Measurements from ENCODE around the gene ELOVL6. TPM values are rescaled to one million over a fixed set of nuclear protein-coding genes. Genes with fewer than 3 reads are reported as not detected.
A peak's percentile ranks its signal among the peaks of the same experiment; 100 is the strongest.

The ELOVL6 gene
- total and polyA plus RNA-seq, 2 of the 4 experiments (the other 2 are of a cell fraction) = 17.9 to 19.0 TPM

DNA sequence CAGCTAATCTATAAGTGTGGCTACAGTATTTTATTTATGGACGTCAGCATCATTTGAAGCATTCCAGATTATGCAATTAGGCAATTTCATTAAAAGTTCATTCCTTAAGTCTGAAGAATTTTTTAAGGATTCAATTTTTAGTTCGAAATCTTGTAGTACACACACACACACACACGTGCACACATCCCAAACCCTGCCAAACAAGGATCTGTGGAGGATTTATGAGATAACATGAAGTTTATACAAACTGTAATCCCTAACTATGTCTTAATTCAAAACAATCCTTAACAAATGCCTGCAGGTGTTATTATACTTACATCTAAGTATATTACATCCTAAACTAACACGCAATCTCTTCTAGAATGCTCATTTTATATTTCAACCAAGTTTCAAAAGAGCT lies 105.8 kb downstream of the ELOVL6 start:
- dilution Hi-C loops (cut with HindIII; ENCODE audit: low sequenced_read_pairs, unreplicated experiment) (no loop called here), intact Hi-C loops (cut with micrococcal nuclease) (no loop called here), in situ Hi-C loops (cut with MboI; ENCODE audit: low sequenced_read_pairs) (no loop called here)
- Histone ChIP-seq H3K9ac (ENCODE audit: low read depth, low read length) (no peak overlapping the region), H2BK120ac (ENCODE audit: low read depth, low read length) (no peak overlapping the region), H4K8ac (ENCODE audit: low read depth in 2 of 2, low read length in 2 of 2) (no peak overlapping the region), H3K4me1 (ENCODE audit: control insufficient read depth, insufficient read depth, low read length) (peaks cover 5% of the 10 kb centered on the region; the same call in 1 of the 2 replicates), H3K4me2 (ENCODE audit: low read depth, low read length) (no peak overlapping the region), H3K4ac (ENCODE audit: low read depth, low read length) (no peak overlapping the region), H3K23ac (ENCODE audit: low read depth, low read length) (no peak overlapping the region), H3K4me3 (ENCODE audit: insufficient read depth, low read depth, low read length) (no peak overlapping the region), H3K36me3 (ENCODE audit: control insufficient read depth, insufficient read depth, low read length) (no peaks in the 10 kb centered on the region), H4K5ac (ENCODE audit: low read depth, low read length) (no peak overlapping the region), H3K79me1 (ENCODE audit: low read depth in 1 of 2, low read length in 2 of 2) (peaks cover 0 to 7% of the 10 kb centered on the region in 2 experiments; a peak in 2 of 4 replicates), H4K91ac (ENCODE audit: insufficient read depth, low read depth, low read length) (no peak overlapping the region), H3K9me3 (ENCODE audit: control insufficient read depth, insufficient read depth, low read length) (no peaks in the 10 kb centered on the region), H2AK9ac (replicated peaks; ENCODE audit: low read depth, low read length, poor library complexity) (no peak overlapping the region), H3K14ac (replicated peaks; ENCODE audit: low read depth, low read length) (no peak overlapping the region), H3K27ac (ENCODE audit: insufficient read depth, low read length) (no peak overlapping the region), H4K20me1 (ENCODE audit: insufficient read depth, low read length) (no peaks in the 10 kb centered on the region), H2BK15ac (ENCODE audit: low read depth, low read length) (no peak overlapping the region), H2AK5ac (ENCODE audit: low read depth, low read length) (no peak overlapping the region), H3K9me1 (ENCODE audit: insufficient read depth, low read length) (peaks cover 3% of the 10 kb centered on the region; the same call in 1 of the 2 replicates), H2AFZ (replicated peaks; ENCODE audit: low read length, poor library complexity) (no peak overlapping the region), H3K27me3 (ENCODE audit: control insufficient read depth, insufficient read depth, low read length) (no peaks in the 10 kb centered on the region), H2BK20ac (ENCODE audit: low read depth, low read length) (no peak overlapping the region), H3K56ac (ENCODE audit: extremely low read depth, insufficient read depth, low read length) (no peak overlapping the region), H2BK5ac (ENCODE audit: low read depth, low read length, poor library complexity, severe bottlenecking) (no peak overlapping the region), H3K18ac (ENCODE audit: low read depth, low read length) (no peak overlapping the region)
- CTCF ChIA-PET = no interaction called here
- DNase-seq (peak; percentile 38), ATAC-seq (ENCODE audit: low read depth) (no peak)
- WGBS, 2 experiments (ENCODE audit: extremely low coverage in 2 of 2, insufficient read length in 1 of 2) = no CpG with 5 or more reads among the region's 4 CpGs
- TF ChIP-seq SMC3 (IDR thresholded peaks at IDR 0.05; ENCODE audit: low read depth, low read length) = no peak
- TF ChIP-seq POLR2A (IDR thresholded peaks at IDR 0.05; ENCODE audit: low read depth, low read length) = no peak
- no peak for TF ChIP-seq MAZ (IDR thresholded peaks at IDR 0.05; ENCODE audit: borderline replicate concordance, low read depth, low read length)
- no peak for TF ChIP-seq RCOR1 (IDR thresholded peaks at IDR 0.05; ENCODE audit: insufficient replicate concordance, low read length)
- no peak for TF ChIP-seq CEBPB (IDR thresholded peaks at IDR 0.05; ENCODE audit: low read depth, low read length)
- TF ChIP-seq RAD21 (IDR thresholded peaks at IDR 0.05; ENCODE audit: low read length) = no peak
- TF ChIP-seq, protein P1, sequence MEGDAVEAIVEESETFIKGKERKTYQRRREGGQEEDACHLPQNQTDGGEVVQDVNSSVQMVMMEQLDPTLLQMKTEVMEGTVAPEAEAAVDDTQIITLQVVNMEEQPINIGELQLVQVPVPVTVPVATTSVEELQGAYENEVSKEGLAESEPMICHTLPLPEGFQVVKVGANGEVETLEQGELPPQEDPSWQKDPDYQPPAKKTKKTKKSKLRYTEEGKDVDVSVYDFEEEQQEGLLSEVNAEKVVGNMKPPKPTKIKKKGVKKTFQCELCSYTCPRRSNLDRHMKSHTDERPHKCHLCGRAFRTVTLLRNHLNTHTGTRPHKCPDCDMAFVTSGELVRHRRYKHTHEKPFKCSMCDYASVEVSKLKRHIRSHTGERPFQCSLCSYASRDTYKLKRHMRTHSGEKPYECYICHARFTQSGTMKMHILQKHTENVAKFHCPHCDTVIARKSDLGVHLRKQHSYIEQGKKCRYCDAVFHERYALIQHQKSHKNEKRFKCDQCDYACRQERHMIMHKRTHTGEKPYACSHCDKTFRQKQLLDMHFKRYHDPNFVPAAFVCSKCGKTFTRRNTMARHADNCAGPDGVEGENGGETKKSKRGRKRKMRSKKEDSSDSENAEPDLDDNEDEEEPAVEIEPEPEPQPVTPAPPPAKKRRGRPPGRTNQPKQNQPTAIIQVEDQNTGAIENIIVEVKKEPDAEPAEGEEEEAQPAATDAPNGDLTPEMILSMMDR (conservative IDR thresholded peaks at IDR 0.05; ENCODE audit: low read depth, low read length) = no peak
- TF ChIP-seq, protein P2, sequence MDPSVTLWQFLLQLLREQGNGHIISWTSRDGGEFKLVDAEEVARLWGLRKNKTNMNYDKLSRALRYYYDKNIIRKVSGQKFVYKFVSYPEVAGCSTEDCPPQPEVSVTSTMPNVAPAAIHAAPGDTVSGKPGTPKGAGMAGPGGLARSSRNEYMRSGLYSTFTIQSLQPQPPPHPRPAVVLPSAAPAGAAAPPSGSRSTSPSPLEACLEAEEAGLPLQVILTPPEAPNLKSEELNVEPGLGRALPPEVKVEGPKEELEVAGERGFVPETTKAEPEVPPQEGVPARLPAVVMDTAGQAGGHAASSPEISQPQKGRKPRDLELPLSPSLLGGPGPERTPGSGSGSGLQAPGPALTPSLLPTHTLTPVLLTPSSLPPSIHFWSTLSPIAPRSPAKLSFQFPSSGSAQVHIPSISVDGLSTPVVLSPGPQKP (IDR thresholded peaks at IDR 0.05; ENCODE audit: borderline replicate concordance, low read depth, low read length) = no peak
- TF ChIP-seq USF2 (IDR thresholded peaks at IDR 0.05; ENCODE audit: low read depth, low read length) = no peak
- no peak for TF ChIP-seq FOS (IDR thresholded peaks at IDR 0.05; ENCODE audit: low read depth, low read length)
- TF ChIP-seq RFX5 (IDR thresholded peaks at IDR 0.05; ENCODE audit: low read depth, low read length) = no peak
- BruUV-seq (replicated peaks) = no TSS peak
- POLR2A ChIA-PET (ENCODE audit: unreplicated experiment) = no interaction called here
